Hepatocyte (in vitro differentiated cells): ENCODE data around the gene MFSD11. TPM values are rescaled to one million over a fixed set of nuclear protein-coding genes. Genes with fewer than 3 reads are reported as not detected.

ENCODE experiments used
- DNase-seq: peaks from one replicate; pipeline ENCODE4 v3.0.0-alpha.2; 2016; ENCODE audit warnings: low spot score
- H2AFZ ChIP-seq: fragments of 200-600 bp; sonication (generic); 2 replicates; pipeline ENCODE4 v1.6.0; 2016; ENCODE audit warnings: antibody characterized with exemption, mild to moderate bottlenecking
- H3K27ac ChIP-seq: fragments of 200-600 bp; sonication (generic); 2 replicates; pipeline ENCODE4 v1.5.1; 2016; ENCODE audit warnings: mild to moderate bottlenecking
- H3K27me3 ChIP-seq: fragments of 200-600 bp; sonication (generic); 2 replicates; pipeline ENCODE4 v1.6.1; 2016
- H3K36me3 ChIP-seq: fragments of 200-600 bp; sonication (generic); replicated peaks from 2 replicates; pipeline ENCODE4 v1.5.1; 2016; ENCODE audit warnings: low read depth; ENCODE audit not compliant: insufficient read depth
- H3K4me1 ChIP-seq: fragments of 200-600 bp; sonication (generic); 2 replicates; pipeline ENCODE4 v1.5.1; 2016; ENCODE audit warnings: mild to moderate bottlenecking, moderate library complexity; ENCODE audit not compliant: insufficient read depth
- H3K4me2 ChIP-seq: fragments of 200-600 bp; sonication (generic); 2 replicates; pipeline ENCODE4 v1.6.0; 2016
- H3K4me3 ChIP-seq: fragments of 200-600 bp; sonication (generic); 2 replicates; pipeline ENCODE4 v1.5.1; 2016; ENCODE audit warnings: mild to moderate bottlenecking
- H3K79me2 ChIP-seq: fragments of 200-600 bp; sonication (generic); 2 replicates; pipeline ENCODE4 v1.6.0; 2017; ENCODE audit warnings: mild to moderate bottlenecking
- H3K9me2 ChIP-seq: fragments of 200-600 bp; sonication (generic); replicated peaks from 2 replicates; pipeline ENCODE4 v1.6.0; 2017; ENCODE audit warnings: mild to moderate bottlenecking; ENCODE audit not compliant: insufficient read depth
- H3K9me3 ChIP-seq: fragments of 200-600 bp; sonication (generic); 2 replicates; pipeline ENCODE4 v1.5.1; 2016; ENCODE audit warnings: low read depth, mild to moderate bottlenecking
- H4K20me1 ChIP-seq: fragments of 200-600 bp; sonication (generic); 2 replicates; pipeline ENCODE4 v1.6.0; 2016; ENCODE audit warnings: mild to moderate bottlenecking; ENCODE audit not compliant: insufficient read depth, poor library complexity, severe bottlenecking
- EZH2 ChIP-seq: fragments of 200-600 bp; sonication (generic); IDR thresholded peaks from 2 replicates; pipeline ENCODE4 v1.6.1; 2016; ENCODE audit warnings: antibody characterized with exemption, mild to moderate bottlenecking, borderline replicate concordance
- EZH2phosphoT487 ChIP-seq: fragments of 200-600 bp; sonication (generic); IDR thresholded peaks from one replicate; pipeline ENCODE4 v1.6.1; 2018; ENCODE audit warnings: antibody characterized with exemption, mild to moderate bottlenecking, low read depth, moderate library complexity; ENCODE audit not compliant: unreplicated experiment, severe bottlenecking
- WGBS: methylation state at CpG from one replicate; pipeline ENCODE4 v1.1.6; 2016; ENCODE audit warnings: low lambda C conversion rate; ENCODE audit errors: missing lambda C conversion rate; 5-methylcytosine and 5-hydroxymethylcytosine counted together
- microRNA counts: library from miRNA; unstranded; fragments of <30 nt; microRNA quantifications from one replicate; lab custom pipeline; 2017
- microRNA-seq: library from miRNA; unstranded; fragments of <30 nt; microRNA quantifications from one replicate; pipeline ENCODE4, GENCODE V29; 2017
- polyA plus RNA-seq: library from polyadenylated mRNA; unstranded; fragments of >200 nt; fragmentation: Nextera tagmentation; extraction: Ambion mirVana; gene quantifications from 2 replicates; pipeline ENCODE4 v1.2.1, GENCODE V29; 2016
- small RNA-seq: library from RNA; depleted of rRNA; stranded (forward); fragments of <200 nt; gene quantifications from one replicate; pipeline ENCODE3, GENCODE V24; 2014
- total RNA-seq: library from RNA; depleted of rRNA; stranded (reverse); fragments of >200 nt; gene quantifications from 2 replicates; pipeline ENCODE4 v1.2.3, GENCODE V29; 2014
- TF ChIP-seq, protein P1 (sequence below): fragments of 200-600 bp; sonication (generic); IDR thresholded peaks from 2 replicates; pipeline ENCODE4 v1.5.1; 2016; ENCODE audit warnings: antibody characterized with exemption, mild to moderate bottlenecking; ENCODE audit not compliant: poor library complexity

The MFSD11 gene
- total and polyA plus RNA-seq, 2 experiments from 2014 or later, result 43.5 to 66.6 TPM

DNA sequence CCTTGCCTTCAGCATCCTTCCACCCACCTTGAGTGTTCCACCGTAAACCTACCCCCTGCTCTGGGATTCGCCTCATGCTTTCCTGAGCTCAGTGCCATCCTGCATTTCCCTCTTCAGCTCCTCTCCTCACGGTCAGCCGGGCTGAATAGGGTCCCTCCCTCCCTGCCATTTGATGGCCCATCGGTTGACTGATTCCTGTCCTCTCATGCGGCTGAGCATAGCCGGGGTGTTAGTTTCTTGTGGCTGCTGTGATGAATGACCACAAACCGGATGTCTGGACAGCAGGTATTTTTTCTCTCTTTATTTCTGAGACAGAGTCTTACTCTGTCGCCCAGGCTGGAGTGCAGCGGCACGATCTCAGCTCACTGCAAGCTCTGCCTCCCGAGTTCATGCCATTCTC lies 86.2 kb downstream of the MFSD11 start:
- TF ChIP-seq, protein P1, sequence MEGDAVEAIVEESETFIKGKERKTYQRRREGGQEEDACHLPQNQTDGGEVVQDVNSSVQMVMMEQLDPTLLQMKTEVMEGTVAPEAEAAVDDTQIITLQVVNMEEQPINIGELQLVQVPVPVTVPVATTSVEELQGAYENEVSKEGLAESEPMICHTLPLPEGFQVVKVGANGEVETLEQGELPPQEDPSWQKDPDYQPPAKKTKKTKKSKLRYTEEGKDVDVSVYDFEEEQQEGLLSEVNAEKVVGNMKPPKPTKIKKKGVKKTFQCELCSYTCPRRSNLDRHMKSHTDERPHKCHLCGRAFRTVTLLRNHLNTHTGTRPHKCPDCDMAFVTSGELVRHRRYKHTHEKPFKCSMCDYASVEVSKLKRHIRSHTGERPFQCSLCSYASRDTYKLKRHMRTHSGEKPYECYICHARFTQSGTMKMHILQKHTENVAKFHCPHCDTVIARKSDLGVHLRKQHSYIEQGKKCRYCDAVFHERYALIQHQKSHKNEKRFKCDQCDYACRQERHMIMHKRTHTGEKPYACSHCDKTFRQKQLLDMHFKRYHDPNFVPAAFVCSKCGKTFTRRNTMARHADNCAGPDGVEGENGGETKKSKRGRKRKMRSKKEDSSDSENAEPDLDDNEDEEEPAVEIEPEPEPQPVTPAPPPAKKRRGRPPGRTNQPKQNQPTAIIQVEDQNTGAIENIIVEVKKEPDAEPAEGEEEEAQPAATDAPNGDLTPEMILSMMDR, result no peak
- no peak for TF ChIP-seq EZH2phosphoT487
- TF ChIP-seq EZH2, result no peak
- Histone ChIP-seq H3K9me3 (no peaks in the 10 kb centered on the region), H3K4me1 (no peaks in the 10 kb centered on the region), H3K27me3 (no peaks in the 10 kb centered on the region), H2AFZ (no peak overlapping the region), H3K36me3 (no peaks in the 10 kb centered on the region), H3K79me2 (no peaks in the 10 kb centered on the region), H3K4me2 (no peak overlapping the region), H3K4me3 (no peak overlapping the region), H3K9me2 (no peaks in the 10 kb centered on the region), H3K27ac (no peak overlapping the region), H4K20me1 (no peaks in the 10 kb centered on the region)
- DNase-seq, result no peak
- 89% methylated on average over 12 of the region's 12 CpGs for WGBS

DNA sequence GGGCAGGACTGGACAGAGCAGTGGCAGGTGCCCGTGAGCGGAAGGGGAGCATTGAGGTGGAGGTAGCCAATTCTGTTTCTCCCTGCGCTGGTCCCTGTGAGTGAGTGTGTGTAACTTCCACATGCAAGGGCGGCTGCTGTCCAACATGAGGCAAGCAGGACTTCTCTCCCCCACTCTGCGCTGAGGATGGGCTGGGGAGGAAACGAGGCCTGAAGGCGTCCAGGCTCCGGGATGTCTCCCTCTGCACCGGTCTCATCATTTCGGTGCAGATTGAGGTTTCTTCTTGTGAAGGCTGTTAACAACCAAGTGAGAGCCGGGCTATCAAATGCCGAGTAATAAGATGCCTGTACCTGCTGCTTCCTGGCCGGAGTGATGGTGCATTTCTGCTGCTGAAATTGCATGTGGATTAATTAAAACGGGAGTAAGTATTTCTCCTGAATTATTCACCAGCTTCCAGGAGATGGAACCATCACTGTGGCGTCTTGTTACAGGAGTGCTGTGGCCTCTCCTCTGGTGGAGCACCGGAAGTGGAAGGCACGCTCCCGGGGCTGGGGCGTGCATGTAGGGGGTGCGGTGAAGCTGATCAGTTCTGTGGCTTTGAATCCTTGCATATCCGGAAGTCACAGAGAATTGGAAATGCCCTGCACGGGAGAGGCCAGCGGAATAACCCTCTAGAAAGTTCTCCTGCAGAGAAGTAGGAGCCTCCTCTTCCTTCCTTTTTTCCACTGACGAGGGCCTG lies 88.6 kb downstream of the MFSD11 start:
- 74% methylated on average over 24 of the region's 24 CpGs for WGBS
- TF ChIP-seq EZH2phosphoT487, result no peak
- TF ChIP-seq EZH2, result no peak
- TF ChIP-seq, protein P1, result no peak
- H3K36me3 ChIP-seq, result no peaks in the 10 kb centered on the region
- H4K20me1 ChIP-seq, result no peaks in the 10 kb centered on the region
- H3K27ac ChIP-seq, result no peak overlapping the region
- H3K9me2 ChIP-seq, result no peaks in the 10 kb centered on the region
- H3K4me2 ChIP-seq, result no peak overlapping the region
- no peak overlapping the region for H3K4me3 ChIP-seq
- H3K9me3 ChIP-seq, result no peaks in the 10 kb centered on the region
- no peaks in the 10 kb centered on the region for H3K27me3 ChIP-seq
- no peaks in the 10 kb centered on the region for H3K4me1 ChIP-seq
- DNase-seq, result no peak
- H3K79me2 ChIP-seq, result no peaks in the 10 kb centered on the region
- H2AFZ ChIP-seq, result no peak overlapping the region

DNA sequence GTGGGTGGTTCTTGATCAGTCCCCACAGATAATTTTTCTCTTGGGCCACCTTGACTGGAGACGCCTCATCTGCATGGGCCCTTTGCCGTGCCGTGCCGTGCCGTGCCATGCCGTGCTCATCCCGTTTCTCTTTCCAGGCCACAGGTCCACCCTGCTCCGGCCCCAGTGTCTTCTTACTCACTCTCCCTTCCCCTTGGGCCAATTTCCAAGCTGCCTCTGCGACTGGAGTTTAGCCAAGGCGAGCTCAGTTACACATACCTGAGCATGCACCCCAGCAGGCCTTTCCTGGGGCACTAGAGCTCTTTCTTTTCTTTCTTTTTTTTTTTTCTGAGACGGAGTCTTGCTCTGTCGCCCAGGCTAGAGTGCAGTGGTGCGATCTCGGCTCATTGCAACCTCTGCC lies 89.8 kb downstream of the MFSD11 start:
- no peak for DNase-seq
- no peaks in the 10 kb centered on the region for H4K20me1 ChIP-seq
- H3K36me3 ChIP-seq, result no peaks in the 10 kb centered on the region
- no peaks in the 10 kb centered on the region for H3K79me2 ChIP-seq
- no peak overlapping the region for H3K4me3 ChIP-seq
- H3K4me1 ChIP-seq, result no peaks in the 10 kb centered on the region
- no peaks in the 10 kb centered on the region for H3K9me2 ChIP-seq
- WGBS, result 96% methylated on average over 13 of the region's 14 CpGs
- no peak overlapping the region for H3K4me2 ChIP-seq
- H3K27ac ChIP-seq, result no peak overlapping the region
- H3K27me3 ChIP-seq, result no peaks in the 10 kb centered on the region
- H2AFZ ChIP-seq, result no peak overlapping the region
- H3K9me3 ChIP-seq, result no peaks in the 10 kb centered on the region
- TF ChIP-seq EZH2 (no peak), EZH2phosphoT487 (no peak)
- TF ChIP-seq, protein P1, result no peak

MicroRNAs within 50 kb of the gene (microRNA counts, 767-probe panel; counts per million panel counts)
- microRNA hsa-miR-636 (lab: Ali Mortazavi, UCI), result not detected

Small RNA genes lying within 50 kb of the gene (microRNA-seq; reads per million reads assigned to microRNA genes)
- gene MIR636, result not detected

Small RNA genes lying within 50 kb of the gene (small RNA-seq; reads per million reads assigned to genes)
- gene AC005837.3, result not detected
- not detected for gene RF02271
- gene RNU6-97P, result not detected
- not detected for gene RNY4P36

Other genes starting within 250 kb of the MFSD11 start
- gene RHBDF2, start 236.7 kb upstream of the MFSD11 start, total RNA-seq, result 4.9 and 5.5 TPM in 2 replicates
- 11.0 and 11.7 TPM in 2 replicates for gene RHBDF2, start 236.7 kb upstream of the MFSD11 start, polyA plus RNA-seq
- gene CYGB, start 200.4 kb upstream of the MFSD11 start, total RNA-seq, result 7.8 and 15.5 TPM in 2 replicates
- gene CYGB, start 200.4 kb upstream of the MFSD11 start, polyA plus RNA-seq, result 13.8 and 19.2 TPM in 2 replicates
- 2.0 and 2.7 TPM in 2 replicates for gene PRCD, start 198.1 kb upstream of the MFSD11 start, total RNA-seq
- gene PRCD, start 198.1 kb upstream of the MFSD11 start, polyA plus RNA-seq, result 10.2 and 11.6 TPM in 2 replicates
- gene ST6GALNAC2, start 152.3 kb upstream of the MFSD11 start, total RNA-seq, result 1.4 and 2.3 TPM in 2 replicates
- gene ST6GALNAC2, start 152.3 kb upstream of the MFSD11 start, polyA plus RNA-seq, result 1.8 and 2.8 TPM in 2 replicates
- gene ST6GALNAC1, start 94.4 kb upstream of the MFSD11 start, total RNA-seq, result 17.7 and 29.6 TPM in 2 replicates
- gene ST6GALNAC1, start 94.4 kb upstream of the MFSD11 start, polyA plus RNA-seq, result 27.6 and 31.6 TPM in 2 replicates
- gene MXRA7, start 27.2 kb upstream of the MFSD11 start, total RNA-seq, result 101 and 102 TPM in 2 replicates
- gene MXRA7, start 27.2 kb upstream of the MFSD11 start, polyA plus RNA-seq, result 117 and 138 TPM in 2 replicates
- gene JMJD6, start 11.5 kb upstream of the MFSD11 start, total RNA-seq, result 19.3 and 19.5 TPM in 2 replicates
- 34.5 and 44.8 TPM in 2 replicates for gene JMJD6, start 11.5 kb upstream of the MFSD11 start, polyA plus RNA-seq
- gene METTL23, start 11.3 kb upstream of the MFSD11 start, total RNA-seq, result 36.6 and 36.8 TPM in 2 replicates
- gene METTL23, start 11.3 kb upstream of the MFSD11 start, polyA plus RNA-seq, result 48.0 and 56.5 TPM in 2 replicates
- 152 and 157 TPM in 2 replicates for gene SRSF2, start 788 bp upstream of the MFSD11 start, total RNA-seq
- 152 and 173 TPM in 2 replicates for gene SRSF2, start 788 bp upstream of the MFSD11 start, polyA plus RNA-seq
- 0.60 and 1.1 TPM in 2 replicates for gene MGAT5B, start 130.3 kb downstream of the MFSD11 start, total RNA-seq
- gene MGAT5B, start 130.3 kb downstream of the MFSD11 start, polyA plus RNA-seq, result 0.89 TPM in 1 of 2 replicates, not detected in the other